Measurements from ENCODE around the gene HOXB5. TPM values are rescaled to one million over a fixed set of nuclear protein-coding genes. Genes with fewer than 3 reads are reported as not detected.

The HOXB5 gene
- polyA plus RNA-seq, 10 donors = 0.60 to 7.2 (median 3.0) TPM

Other genes starting within 250 kb of the HOXB5 start
- gene SKAP1, start 163.6 kb downstream of the HOXB5 start, polyA plus RNA-seq (ENCODE audit: insufficient read length in 10 of 10) = 1 to 10 TPM in 2 of 10 donors, under 1 TPM in 6, not detected in 2; 0.34 to 5.4 (median 0.46) TPM
- gene HOXB1, start 62.8 kb downstream of the HOXB5 start, polyA plus RNA-seq (ENCODE audit: insufficient read length in 10 of 10) = not detected
- 10 to 100 TPM; 11.4 to 25.5 (median 15.0) TPM for gene HOXB2, start 48.7 kb downstream of the HOXB5 start, polyA plus RNA-seq (ENCODE audit: insufficient read length in 10 of 10)
- gene HOXB4, start 15.4 kb downstream of the HOXB5 start, polyA plus RNA-seq (ENCODE audit: insufficient read length in 10 of 10) = 10 to 100 TPM in 2 of 10 donors, 1 to 10 TPM in 8; 1.1 to 10.7 (median 6.1) TPM
- gene HOXB3, start 3.5 kb downstream of the HOXB5 start, polyA plus RNA-seq (ENCODE audit: insufficient read length in 10 of 10) = 10 to 100 TPM; 10.4 to 39.0 (median 24.4) TPM
- 1 to 10 TPM; 1.6 to 7.2 (median 2.8) TPM for gene HOXB6, start 11.2 kb upstream of the HOXB5 start, polyA plus RNA-seq (ENCODE audit: insufficient read length in 10 of 10)
- 10 to 100 TPM in 1 of 10 donors, 1 to 10 TPM in 9; 3.9 to 10.1 (median 6.8) TPM for gene HOXB7, start 17.2 kb upstream of the HOXB5 start, polyA plus RNA-seq (ENCODE audit: insufficient read length in 10 of 10)
- 1 to 10 TPM in 3 of 10 donors, under 1 TPM in 7; 0.29 to 2.9 (median 0.70) TPM for gene HOXB8, start 21.5 kb upstream of the HOXB5 start, polyA plus RNA-seq (ENCODE audit: insufficient read length in 10 of 10)
- gene HOXB9, start 32.6 kb upstream of the HOXB5 start, polyA plus RNA-seq (ENCODE audit: insufficient read length in 10 of 10) = 1 to 10 TPM in 1 of 10 donors, under 1 TPM in 9; 0.09 to 1.3 (median 0.43) TPM
- not detected for gene PRAC1, start 128.7 kb upstream of the HOXB5 start, polyA plus RNA-seq (ENCODE audit: insufficient read length in 10 of 10)
- not detected for gene PRAC2, start 129.4 kb upstream of the HOXB5 start, polyA plus RNA-seq (ENCODE audit: insufficient read length in 10 of 10)
- gene HOXB13, start 135.0 kb upstream of the HOXB5 start, polyA plus RNA-seq (ENCODE audit: insufficient read length in 10 of 10) = under 1 TPM in 1 of 10 donors, not detected in 9; 0.04 TPM
- under 1 TPM in 1 of 10 donors, not detected in 9; 0.22 TPM for gene TTLL6, start 223.4 kb upstream of the HOXB5 start, polyA plus RNA-seq (ENCODE audit: insufficient read length in 10 of 10)
- gene CALCOCO2, start 237.3 kb upstream of the HOXB5 start, polyA plus RNA-seq (ENCODE audit: insufficient read length in 10 of 10) = 10 to 100 TPM; 41.0 to 57.4 (median 50.7) TPM

All from muscle of back (tissue), 10 donors.